ENCODE results near the gene PKD2L2.

The PKD2L2 gene

GRCh38 chr5:137888863-137889759, at the start of gene PKD2L2 (continued):
- no peak for TF ChIP-seq PRDM6 (tag by site-specific recombination; IDR thresholded peaks at IDR 0.05)

DNA sequence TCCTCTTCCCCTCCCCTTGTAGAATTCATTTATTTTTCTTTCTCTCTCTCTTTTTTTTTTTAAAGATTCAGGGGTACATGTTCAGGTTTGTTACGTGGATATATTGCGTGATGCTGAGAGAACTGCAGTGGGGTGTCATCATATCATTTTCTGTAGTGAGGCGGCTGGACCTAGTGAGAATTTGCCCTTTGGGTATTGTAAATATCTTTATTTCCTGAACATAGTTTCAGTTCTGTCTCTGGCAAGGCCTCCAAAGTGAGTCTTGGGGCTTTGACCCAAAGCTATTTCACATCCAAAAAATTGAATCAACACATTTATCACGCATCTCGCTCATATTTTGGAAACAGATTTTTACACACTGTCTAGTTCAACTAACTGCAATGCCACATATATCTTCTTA, 47.0 kb upstream of the PKD2L2 start:
- POLR2A ChIA-PET: no interaction called here
- peaks cover 0 to 4% of the 10 kb centered on the region in 2 experiments; a peak in 1 of 3 replicates for H3K36me3 ChIP-seq (ENCODE audit: control insufficient read depth in 2 of 2, insufficient read depth in 1 of 2, low read length in 2 of 2)
- H3K4me3 ChIP-seq (ENCODE audit: low read depth, low read length): no peak overlapping the region
- CTCF ChIA-PET: interaction anchor here (1.6 kb wide), 1 partner anchor 64 kb away, joined by 11 read pairs; no protein-coding TSS in a partner anchor
- no peak overlapping the region for H3K27ac ChIP-seq (ENCODE audit: extremely low read depth, low read depth, low read length)
- TF ChIP-seq ZNF837 (tag by site-specific recombination; IDR thresholded peaks at IDR 0.05): no peak
- TF ChIP-seq GLI4 (tag by site-specific recombination; IDR thresholded peaks at IDR 0.05): no peak
- TF ChIP-seq ZNF175 (tag by site-specific recombination; IDR thresholded peaks at IDR 0.05): no peak
- no peak for TF ChIP-seq ZNF777 (tag by site-specific recombination; IDR thresholded peaks at IDR 0.05; ENCODE audit: borderline replicate concordance)
- TF ChIP-seq ZNF501 (tag by site-specific recombination; IDR thresholded peaks at IDR 0.05): no peak
- TF ChIP-seq OSR2 (tag by site-specific recombination; IDR thresholded peaks at IDR 0.05): no peak
- TF ChIP-seq, protein P1, sequence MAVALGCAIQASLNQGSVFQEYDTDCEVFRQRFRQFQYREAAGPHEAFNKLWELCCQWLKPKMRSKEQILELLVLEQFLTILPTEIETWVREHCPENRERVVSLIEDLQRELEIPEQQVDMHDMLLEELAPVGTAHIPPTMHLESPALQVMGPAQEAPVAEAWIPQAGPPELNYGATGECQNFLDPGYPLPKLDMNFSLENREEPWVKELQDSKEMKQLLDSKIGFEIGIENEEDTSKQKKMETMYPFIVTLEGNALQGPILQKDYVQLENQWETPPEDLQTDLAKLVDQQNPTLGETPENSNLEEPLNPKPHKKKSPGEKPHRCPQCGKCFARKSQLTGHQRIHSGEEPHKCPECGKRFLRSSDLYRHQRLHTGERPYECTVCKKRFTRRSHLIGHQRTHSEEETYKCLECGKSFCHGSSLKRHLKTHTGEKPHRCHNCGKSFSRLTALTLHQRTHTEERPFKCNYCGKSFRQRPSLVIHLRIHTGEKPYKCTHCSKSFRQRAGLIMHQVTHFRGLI (tag by site-specific recombination; IDR thresholded peaks at IDR 0.05): no peak
- no peak for TF ChIP-seq ZNF112 (tag by site-specific recombination; IDR thresholded peaks at IDR 0.05)
- no peak for TF ChIP-seq ZNF341 (tag by site-specific recombination; IDR thresholded peaks at IDR 0.05; ENCODE audit: low read depth)
- TF ChIP-seq ZNF146 (tag by site-specific recombination; IDR thresholded peaks at IDR 0.05): no peak
- no peak for TF ChIP-seq GLIS1 (tag by site-specific recombination; IDR thresholded peaks at IDR 0.05)
- TF ChIP-seq ZNF585B (tag by site-specific recombination; IDR thresholded peaks at IDR 0.05): no peak
- TF ChIP-seq ZNF266 (tag by site-specific recombination; IDR thresholded peaks at IDR 0.05; ENCODE audit: low read depth): no peak
- no peak for TF ChIP-seq ZNF416 (tag by site-specific recombination; IDR thresholded peaks at IDR 0.05)
- no peak for TF ChIP-seq ZNF121 (tag by site-specific recombination; IDR thresholded peaks at IDR 0.05)
- no peak for TF ChIP-seq ZBTB48 (tag by site-specific recombination; IDR thresholded peaks at IDR 0.05)
- TF ChIP-seq, protein P2, sequence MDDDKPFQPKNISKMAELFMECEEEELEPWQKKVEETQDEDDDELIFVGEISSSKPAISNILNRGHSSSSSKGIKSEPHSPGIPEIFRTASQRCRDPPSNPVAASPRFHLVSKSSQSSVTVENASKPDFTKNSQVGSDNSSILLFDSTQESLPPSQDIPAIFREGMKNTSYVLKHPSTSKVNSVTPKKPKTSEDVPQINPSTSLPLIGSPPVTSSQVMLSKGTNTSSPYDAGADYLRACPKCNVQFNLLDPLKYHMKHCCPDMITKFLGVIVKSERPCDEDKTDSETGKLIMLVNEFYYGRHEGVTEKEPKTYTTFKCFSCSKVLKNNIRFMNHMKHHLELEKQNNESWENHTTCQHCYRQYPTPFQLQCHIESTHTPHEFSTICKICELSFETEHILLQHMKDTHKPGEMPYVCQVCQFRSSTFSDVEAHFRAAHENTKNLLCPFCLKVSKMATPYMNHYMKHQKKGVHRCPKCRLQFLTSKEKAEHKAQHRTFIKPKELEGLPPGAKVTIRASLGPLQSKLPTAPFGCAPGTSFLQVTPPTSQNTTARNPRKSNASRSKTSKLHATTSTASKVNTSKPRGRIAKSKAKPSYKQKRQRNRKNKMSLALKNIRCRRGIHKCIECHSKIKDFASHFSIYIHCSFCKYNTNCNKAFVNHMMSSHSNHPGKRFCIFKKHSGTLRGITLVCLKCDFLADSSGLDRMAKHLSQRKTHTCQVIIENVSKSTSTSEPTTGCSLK (tag by site-specific recombination; IDR thresholded peaks at IDR 0.05): no peak
- no peak for TF ChIP-seq ZNF610 (tag by site-specific recombination; IDR thresholded peaks at IDR 0.05; ENCODE audit: borderline replicate concordance)
- H3K9me3 ChIP-seq (ENCODE audit: control insufficient read depth, insufficient read depth, low read depth, low read length): no peaks in the 10 kb centered on the region
- peaks cover 15% of the 10 kb centered on the region for H3K4me1 ChIP-seq (ENCODE audit: control insufficient read depth, insufficient read depth, low read length)
